GM18861 (cell line): Measurements from ENCODE around the gene ZFY.

Experiments
- ATAC-seq: cut with Tn5 transposase; IDR thresholded peaks from one replicate; pipeline ENCODE4 v1.9.1; 2021; ENCODE audit not compliant: unreplicated experiment

Gene ZFY

GRCh38 chrY:2934861-2935715, at the start of gene ZFY:
ZFY (plus strand) TSS chrY:2935381; CDS start chrY:2953937, 18,556 bp downstream.
- ATAC-seq = no peak

GRCh38 chrY:2885880-2886279, 49.3 kb upstream of the ZFY start:
- no peak for ATAC-seq

- ATAC-seq = no peak
Observed at GRCh38 chrY:2887386-2887785, 47.8 kb upstream of the ZFY start.

GRCh38 chrY:2887955-2888354, 47.2 kb upstream of the ZFY start:
- ATAC-seq = no peak

- no peak for ATAC-seq
Observed at GRCh38 chrY:2893471-2893870, 41.7 kb upstream of the ZFY start.

GRCh38 chrY:2896050-2896449, 39.1 kb upstream of the ZFY start:
- ATAC-seq = no peak

- ATAC-seq = no peak
Observed at GRCh38 chrY:2907356-2907755, 27.8 kb upstream of the ZFY start.

- ATAC-seq = no peak
Observed at GRCh38 chrY:2913066-2913815, 21.9 kb upstream of the ZFY start.

GRCh38 chrY:2934078-2934477, 1.1 kb upstream of the ZFY start:
- no peak for ATAC-seq

- no peak for ATAC-seq
Observed at GRCh38 chrY:2935716-2936435, 695 bp downstream of the ZFY start.

GRCh38 chrY:2936436-2936750, 1.2 kb downstream of the ZFY start:
- ATAC-seq = no peak

- no peak for ATAC-seq
Observed at GRCh38 chrY:2937149-2937548, 2.0 kb downstream of the ZFY start.

GRCh38 chrY:2949590-2950252, 14.5 kb downstream of the ZFY start:
- no peak for ATAC-seq

- no peak for ATAC-seq
Observed at GRCh38 chrY:2950655-2951054, 15.5 kb downstream of the ZFY start.

- no peak for ATAC-seq
Observed at GRCh38 chrY:2952912-2953311, 17.7 kb downstream of the ZFY start.

GRCh38 chrY:2954735-2955134, 19.6 kb downstream of the ZFY start:
- no peak for ATAC-seq

- ATAC-seq = no peak
Observed at GRCh38 chrY:2955561-2955960, 20.4 kb downstream of the ZFY start.

GRCh38 chrY:2962061-2962460, 26.9 kb downstream of the ZFY start:
- ATAC-seq = no peak

- no peak for ATAC-seq
Observed at GRCh38 chrY:2964814-2965213, 29.6 kb downstream of the ZFY start.

- ATAC-seq = no peak
Observed at GRCh38 chrY:2965629-2966028, 30.4 kb downstream of the ZFY start.

- ATAC-seq = no peak
Observed at GRCh38 chrY:2969561-2969960, 34.4 kb downstream of the ZFY start.
